Measurements from ENCODE around the gene ETV3L. TPM values are rescaled to one million over a fixed set of nuclear protein-coding genes. Genes with fewer than 3 reads are reported as not detected.
A peak's percentile ranks its signal among the peaks of the same experiment; 100 is the strongest.

ETV3L gene
- total RNA-seq, 1 donor from 2014 or later, result not detected

GRCh38 chr1:157132111-157132510 lies 32.5 kb upstream of the ETV3L start:
- no peak for DNase-seq

DNA sequence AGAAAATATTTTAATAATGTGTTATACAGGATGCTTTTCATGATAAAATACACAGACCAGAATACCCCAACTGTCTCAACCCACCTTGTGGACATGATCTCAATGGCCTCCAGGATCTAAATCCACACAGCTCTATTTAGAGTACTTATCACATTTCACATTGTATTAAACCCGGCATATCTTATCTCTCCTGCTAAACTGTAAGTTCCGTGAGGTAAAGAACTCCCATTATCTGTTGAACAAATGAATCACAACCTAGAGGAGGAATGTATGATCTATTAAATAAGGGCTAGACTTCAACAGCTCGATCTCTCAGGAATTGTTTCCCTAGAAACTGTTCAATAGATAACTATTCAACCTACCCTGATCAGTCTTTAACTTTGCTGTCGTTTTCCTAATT lies 31.7 kb upstream of the ETV3L start:
- no peak for DNase-seq

- no peak for DNase-seq
Measured at GRCh38 chr1:157124855-157125254, 25.2 kb upstream of the ETV3L start.

DNA sequence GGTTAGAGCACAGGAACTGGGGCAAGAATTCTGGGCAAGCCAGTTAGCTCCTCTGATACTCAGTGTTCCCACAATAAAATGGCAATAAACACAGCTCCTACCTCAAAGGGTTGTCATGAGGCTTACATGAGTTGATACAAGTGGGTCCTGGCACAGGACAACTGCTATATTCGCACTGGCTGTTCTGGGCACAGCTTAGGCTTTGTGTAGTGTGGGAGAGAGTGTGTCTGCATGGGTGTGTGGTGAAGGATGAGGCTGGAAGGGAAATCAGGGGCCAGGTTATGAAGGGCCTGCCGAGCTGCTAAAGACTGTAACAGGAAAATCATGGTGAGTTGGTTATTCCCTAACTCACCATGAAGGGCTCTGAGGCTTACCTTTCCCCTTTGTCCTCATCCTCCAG lies 19.8 kb upstream of the ETV3L start:
- no peak for DNase-seq

- no peak for DNase-seq
Measured at GRCh38 chr1:157119008-157119407, 19.4 kb upstream of the ETV3L start.

GRCh38 chr1:157117527-157118057 lies 18.0 kb upstream of the ETV3L start:
- DNase-seq, result peak; percentile 57

DNA sequence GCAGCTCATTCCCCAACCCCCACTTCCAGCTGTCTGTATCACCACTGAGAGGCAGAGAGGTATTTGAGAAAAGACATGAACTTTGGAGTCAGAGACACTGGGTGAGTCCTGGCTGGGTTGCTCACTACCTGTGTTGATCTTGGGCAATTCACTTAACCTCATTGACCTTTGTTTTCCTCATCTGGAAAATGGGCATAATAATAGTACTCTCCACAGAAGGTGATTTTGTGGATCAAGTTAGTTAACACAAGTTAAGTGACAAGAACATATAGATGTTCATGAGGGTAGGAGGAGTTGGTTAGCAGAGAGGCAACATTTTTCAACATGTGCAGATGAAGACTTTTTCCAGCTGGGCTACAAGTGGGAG lies 17.1 kb upstream of the ETV3L start:
- no peak for DNase-seq

- DNase-seq, result no peak
Measured at GRCh38 chr1:157115851-157116736, 16.5 kb upstream of the ETV3L start.

DNA sequence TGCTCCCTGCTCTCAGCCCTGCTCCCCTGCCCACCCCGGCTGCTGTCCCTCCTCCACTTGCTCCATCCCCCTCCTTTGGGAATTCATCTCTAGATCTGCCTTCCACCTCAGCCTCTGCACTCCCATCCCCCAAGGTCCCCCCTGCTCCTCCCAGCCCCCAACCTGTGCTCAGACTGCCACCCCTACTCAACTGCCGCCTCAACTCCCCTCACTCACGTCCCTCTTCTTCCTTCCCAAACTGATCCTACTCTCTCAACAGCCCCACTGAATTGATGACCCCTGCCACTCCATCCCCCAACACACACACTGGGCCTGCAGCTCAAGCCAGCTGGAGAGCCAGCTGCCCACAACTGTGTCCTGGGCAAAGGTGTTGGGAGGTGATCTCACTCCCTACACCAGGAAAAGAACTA lies 15.8 kb upstream of the ETV3L start:
- no peak for DNase-seq

DNA sequence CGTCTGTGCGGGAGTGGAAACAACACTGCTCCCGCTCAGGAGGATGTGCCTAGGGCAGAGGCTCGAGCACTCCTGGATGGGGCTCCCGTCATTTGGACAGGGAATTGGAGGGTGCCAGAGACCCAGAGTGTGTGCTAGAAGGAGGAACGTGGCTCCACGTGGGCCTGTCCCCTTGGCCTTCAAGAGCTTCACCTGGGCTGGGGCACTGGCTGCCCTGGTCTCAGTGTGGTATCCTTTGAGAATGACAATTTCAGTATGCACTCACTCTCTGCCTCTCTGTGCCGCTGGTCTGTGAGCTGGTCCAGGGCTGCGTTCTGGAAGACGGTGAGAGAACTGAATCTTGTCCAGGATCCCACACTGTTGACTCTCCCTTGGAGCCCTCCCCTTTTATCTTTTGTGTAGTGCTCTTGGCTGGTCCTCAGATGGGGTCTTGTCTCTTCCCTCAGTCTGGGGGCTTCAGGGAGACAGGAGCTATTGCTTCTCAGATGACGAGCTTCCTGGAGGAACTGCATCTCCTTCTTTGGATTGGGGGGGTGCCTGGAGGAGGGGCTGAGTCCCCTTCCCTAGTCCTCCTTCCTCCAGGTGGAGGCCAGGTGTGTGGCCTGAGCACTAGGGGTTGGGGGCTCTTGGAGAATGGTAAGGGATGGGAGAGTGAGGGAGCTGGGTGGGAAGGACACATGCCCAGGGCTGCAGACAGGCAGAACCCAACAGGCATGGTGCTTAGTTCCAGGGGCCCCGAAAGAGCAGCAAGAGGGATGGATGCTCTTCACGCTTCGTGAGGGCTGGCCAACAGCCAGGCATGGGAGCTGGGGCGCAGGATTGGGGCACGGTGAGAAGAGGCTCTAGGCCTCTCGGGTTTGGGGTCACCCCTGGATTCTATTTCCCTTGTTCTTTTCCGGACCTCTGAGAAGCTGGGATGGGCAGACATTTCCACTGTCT lies 14.8 kb upstream of the ETV3L start:
- DNase-seq, result no peak

- no peak for DNase-seq
Measured at GRCh38 chr1:157113631-157114030, 14.0 kb upstream of the ETV3L start.

DNA sequence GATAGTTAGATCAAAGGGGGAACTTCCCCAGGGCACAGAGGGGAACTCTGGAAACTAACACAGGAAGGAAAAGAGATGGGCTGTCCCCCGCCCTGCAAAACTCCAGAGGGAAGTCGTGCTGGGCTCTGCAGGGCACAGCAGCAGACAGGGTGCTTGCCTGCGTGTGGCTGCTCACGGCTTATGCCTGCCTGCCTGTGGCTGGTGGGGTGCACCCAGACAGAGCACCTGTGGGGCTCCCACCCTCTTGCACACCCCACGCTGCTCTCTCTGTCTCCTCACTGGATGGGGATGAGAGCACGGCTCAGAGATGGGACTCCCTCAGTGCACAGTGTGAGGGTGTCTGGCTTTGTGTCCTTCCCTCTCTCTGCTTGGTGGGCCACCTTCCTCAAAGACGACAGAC lies 13.5 kb upstream of the ETV3L start:
- DNase-seq, result no peak

- no peak for DNase-seq
Measured at GRCh38 chr1:157112186-157112867, 12.7 kb upstream of the ETV3L start.

DNA sequence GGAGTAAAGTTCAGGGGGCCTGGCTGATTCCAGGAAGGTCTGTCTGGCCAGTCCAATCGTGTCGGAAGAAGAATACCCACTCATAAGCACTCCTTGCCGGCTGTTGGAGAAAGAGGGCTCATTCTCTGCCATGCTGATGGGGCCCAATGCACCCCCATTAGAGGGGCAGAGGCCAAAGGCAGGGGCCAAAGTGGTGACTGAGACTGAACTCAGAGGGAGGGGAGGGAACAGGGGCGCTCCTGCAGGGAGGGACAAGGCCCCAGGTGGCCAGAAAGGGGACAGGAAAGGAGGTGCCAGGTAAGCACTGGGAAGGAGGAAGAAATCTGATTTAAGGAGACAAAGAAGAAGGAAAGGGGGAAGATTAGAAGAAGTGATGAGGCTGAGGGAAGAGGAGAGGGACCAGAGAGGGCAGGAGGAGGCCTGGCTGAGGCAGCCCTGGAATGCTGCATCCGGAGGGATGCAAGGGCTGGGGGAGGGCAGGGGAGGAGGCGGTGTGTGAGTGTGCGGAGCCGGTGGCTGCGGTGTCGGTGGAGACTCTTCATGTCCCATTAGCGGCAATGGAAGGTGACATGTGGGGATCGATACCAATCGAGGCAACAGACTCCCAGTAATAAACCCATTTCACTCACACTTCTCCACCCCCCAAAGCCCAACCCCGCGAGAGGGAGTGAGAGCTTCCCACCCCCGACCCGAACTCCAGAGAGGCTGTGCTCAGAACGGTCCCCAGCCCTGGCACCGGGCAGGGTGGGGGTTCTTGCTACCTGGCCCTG lies 12.0 kb upstream of the ETV3L start:
- DNase-seq, result no peak

GRCh38 chr1:157110686-157111085 lies 11.1 kb upstream of the ETV3L start:
- DNase-seq, result no peak

GRCh38 chr1:157110003-157110402 lies 10.4 kb upstream of the ETV3L start:
- DNase-seq, result no peak

DNA sequence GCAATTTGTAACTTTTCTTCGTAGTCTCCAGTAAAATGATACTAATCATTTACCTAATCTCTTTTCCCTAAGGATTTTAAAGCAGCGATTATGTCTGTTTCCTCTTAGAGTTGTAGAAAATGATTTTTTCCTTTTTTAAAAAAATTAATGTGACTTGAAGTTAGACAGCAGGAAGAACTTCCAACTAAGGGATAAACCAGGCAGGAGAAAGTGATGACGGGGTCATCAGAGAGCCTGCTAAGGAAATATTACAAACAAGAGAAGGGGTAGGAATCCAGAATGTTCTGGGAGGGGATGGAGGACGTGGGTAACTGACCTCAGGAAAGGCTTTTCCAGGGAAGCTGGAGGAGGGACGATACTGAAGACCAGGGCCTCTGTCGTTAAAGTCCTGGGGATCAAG lies 8.8 kb upstream of the ETV3L start:
- DNase-seq, result no peak

GRCh38 chr1:157107702-157108101 lies 8.1 kb upstream of the ETV3L start:
- no peak for DNase-seq

DNA sequence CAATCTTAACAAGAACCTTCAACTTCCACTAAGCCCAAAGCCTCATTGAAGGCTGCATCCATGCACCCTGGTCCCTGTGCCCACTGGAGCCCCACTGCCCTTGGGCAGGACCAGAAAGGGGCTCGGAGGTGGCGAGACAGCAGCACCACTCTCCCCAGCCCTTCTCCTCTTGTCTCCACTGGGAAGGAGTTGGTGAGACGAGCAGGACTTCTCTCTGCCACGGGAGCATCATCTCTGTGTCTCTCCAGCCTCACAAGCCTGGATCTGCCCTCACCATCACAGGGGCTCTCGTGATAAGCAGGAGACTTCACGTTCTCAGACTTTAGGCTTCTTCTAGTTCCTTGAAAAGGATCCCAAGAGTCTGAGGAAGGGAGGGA lies 7.2 kb upstream of the ETV3L start:
- DNase-seq, result no peak

DNA sequence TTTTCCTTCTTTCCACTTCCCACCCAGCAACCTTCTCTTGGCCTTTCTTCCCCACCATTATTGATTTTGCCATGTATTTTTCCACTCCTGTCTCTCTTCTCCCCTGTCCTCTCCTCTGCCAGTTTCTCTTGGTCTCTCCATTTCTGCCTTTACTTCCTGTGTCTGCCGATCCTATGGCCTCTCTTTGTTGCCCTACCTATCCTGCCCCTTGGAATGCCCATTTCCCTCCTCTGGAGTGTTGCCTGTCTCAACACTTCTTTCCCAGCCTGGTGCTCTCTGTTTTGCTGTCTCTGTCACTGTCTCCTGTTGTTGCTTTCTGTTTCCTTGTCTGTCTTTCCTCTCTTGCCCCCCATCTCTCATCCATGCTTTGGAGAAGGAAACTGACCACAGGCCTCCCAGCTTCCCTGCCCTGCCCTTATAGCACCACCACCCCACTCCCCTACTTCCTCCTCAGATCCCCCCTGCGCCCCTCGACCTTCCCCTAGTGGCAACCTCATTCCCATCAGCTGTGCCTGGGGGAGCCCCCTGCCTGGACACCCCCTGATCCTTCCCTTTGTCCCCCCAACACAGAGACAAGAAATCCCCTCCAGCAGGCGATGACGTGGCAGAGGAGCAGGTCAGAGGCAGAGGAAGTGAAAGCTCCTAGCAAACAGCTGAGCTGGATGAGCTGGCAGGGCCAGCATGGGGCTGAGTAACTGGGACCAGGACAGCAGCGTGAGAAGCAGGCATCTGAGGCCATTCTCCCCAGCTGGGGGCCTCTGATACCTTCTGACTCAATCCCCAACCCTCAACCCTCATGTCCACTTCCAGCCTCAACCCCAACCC lies 6.6 kb upstream of the ETV3L start:
- no peak for DNase-seq
